Islet of Langerhans (tissue), 1 donor: Measurements from ENCODE around the gene UNC50.
"Not testable (repeated sequence)": the region's sequence is repeated elsewhere in the genome, so short reads cannot be mapped to it uniquely, and the experiment has no call there.

ENCODE experiments used
- FAIRE-seq: peaks from one replicate; lab custom pipeline; 2011; peaks lifted over from hg19 to GRCh38; lab: Jason Lieb, UNC

Gene UNC50

GRCh38 chr2:98576666-98577312 lies 31.6 kb upstream of the UNC50 start:
- no peak for FAIRE-seq

DNA sequence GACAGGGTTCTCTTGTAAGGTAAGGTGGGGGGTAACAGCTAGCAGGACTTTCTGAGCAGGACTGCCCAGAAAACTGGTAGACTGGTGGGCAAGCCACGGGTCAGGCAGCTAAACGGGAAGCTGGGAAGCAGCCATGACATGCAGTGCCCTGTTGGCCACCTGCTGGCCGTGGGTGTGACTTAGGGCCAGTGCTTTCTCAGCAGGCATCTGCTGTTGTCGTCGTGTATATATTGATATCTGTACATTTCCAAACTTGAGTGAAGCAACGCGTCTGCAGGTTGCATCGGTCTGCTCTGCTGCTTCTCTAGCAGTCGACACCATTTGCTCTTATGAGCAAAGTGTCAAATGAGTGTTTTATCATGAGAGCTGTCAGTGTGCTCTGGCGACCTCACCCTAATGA lies 31.1 kb upstream of the UNC50 start:
- no peak for FAIRE-seq

GRCh38 chr2:98578231-98578630 lies 30.2 kb upstream of the UNC50 start:
- no peak for FAIRE-seq

- FAIRE-seq: no peak
Measured at GRCh38 chr2:98579926-98580325, 28.5 kb upstream of the UNC50 start.

GRCh38 chr2:98580656-98581284 lies 27.6 kb upstream of the UNC50 start:
- no peak for FAIRE-seq

DNA sequence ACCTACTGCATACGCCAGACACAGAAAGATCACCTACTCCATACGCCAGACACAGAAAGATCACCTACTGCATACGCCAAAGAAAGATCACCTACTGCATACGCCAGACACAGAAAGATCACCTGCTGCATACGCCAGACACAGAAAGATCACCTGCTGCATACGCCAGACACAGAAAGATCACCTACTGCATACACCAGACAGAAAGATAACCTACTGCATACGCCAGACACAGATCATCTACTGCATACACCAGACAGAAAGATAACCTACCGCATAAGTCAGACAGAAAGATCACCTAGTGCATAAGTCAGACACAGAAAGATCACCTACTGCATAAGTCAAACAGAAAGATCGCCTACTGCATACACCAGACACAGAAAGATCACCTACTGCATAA lies 25.9 kb upstream of the UNC50 start:
- no peak for FAIRE-seq

DNA sequence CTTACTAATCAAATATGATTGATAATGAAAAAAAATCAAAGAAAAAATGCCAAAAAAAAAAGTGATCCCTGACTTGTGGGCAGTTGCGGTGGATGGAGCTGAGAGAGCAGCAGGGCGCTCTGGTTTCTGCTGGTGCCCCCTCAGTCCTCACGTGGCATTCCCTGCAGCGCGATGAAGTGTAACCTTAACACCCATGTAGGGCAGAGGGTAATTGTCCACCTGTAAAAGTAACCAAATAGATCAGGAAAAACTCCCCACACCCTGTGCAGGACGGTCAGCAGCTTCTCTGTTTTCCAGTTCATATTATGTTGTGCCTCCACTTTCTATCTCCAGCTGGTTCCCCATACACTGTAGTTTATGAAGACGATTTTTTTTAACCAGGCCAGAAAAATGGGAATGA lies 25.1 kb upstream of the UNC50 start:
- FAIRE-seq: no peak

- FAIRE-seq: no peak
Measured at GRCh38 chr2:98583816-98584618, 24.4 kb upstream of the UNC50 start.

- FAIRE-seq: no peak
Measured at GRCh38 chr2:98585386-98585785, 23.0 kb upstream of the UNC50 start.

- FAIRE-seq: no peak
Measured at GRCh38 chr2:98586551-98587140, 21.7 kb upstream of the UNC50 start.

- FAIRE-seq: no peak
Measured at GRCh38 chr2:98588880-98589431, 19.4 kb upstream of the UNC50 start.

DNA sequence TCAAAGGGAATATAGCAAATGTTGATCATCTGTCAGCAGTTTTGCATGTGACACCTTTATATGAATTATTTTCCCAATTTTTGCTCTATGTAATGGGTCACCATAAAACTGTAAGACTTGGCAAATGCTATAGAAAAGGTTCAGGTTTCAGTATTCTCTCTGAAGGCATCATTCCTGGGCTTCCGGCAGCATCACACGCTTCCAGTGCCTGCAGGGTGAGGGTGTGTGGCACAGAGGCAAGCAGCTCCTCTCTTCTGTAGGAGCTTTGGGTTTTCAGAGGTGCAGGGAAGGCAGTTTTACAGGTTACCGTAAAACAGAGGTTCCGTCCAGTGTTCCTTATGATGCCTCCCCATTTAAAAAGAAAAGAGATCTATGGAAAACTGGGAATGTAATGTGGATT lies 18.9 kb upstream of the UNC50 start:
- no peak for FAIRE-seq

- no peak for FAIRE-seq
Measured at GRCh38 chr2:98592565-98592964, 15.8 kb upstream of the UNC50 start.

GRCh38 chr2:98594665-98595064 lies 13.7 kb upstream of the UNC50 start:
- not testable (repeated sequence) for FAIRE-seq

DNA sequence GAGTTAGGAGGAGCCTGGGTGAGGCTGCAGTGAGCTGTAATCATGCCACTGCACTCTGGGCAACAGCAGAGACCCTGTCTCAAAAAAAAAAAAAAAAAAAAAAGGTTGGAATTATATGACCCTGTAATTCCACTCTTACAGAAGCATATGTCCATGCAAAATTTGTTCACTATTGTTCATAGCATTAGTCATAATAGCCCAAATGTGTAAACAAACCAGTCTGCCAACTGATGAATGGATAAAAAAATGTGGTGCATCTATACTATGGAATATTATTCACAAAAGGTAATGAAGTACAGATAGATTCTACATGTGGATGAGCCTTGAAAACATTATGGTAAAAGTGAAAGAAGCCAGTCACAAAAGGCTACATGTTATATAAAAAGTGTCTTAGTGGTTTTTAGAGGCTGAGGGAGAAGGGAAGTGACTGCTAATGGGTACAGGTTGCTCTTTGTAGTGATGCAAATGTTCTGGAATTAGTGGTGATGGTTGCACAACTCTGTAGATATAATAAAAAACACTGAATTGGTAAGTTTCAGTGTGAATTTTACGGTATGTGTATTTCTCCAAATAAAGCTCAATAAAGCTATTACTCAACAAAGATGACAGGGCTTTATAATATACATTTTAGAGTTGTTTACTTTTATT lies 9.5 kb upstream of the UNC50 start:
- no peak for FAIRE-seq

GRCh38 chr2:98601532-98602132 lies 6.8 kb upstream of the UNC50 start:
- FAIRE-seq: no peak

DNA sequence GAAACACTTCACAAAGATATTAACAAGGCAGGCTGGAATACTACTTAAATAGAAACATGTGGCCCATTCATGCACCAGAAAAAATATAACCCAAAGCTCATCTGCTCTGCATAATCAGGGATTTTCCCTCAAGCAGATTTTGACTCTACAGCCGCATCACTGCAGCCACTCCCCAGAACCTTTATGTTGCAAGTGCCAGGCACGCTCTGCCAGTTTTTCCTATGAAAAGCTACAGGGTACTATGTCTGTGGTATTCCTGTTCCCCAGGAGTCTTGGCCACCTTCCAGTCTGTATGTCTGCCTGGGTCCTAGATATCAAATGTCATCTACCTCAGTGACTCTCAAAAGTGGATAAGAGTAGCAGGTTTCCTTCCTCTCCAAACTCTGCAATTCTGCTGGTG lies 3.8 kb upstream of the UNC50 start:
- FAIRE-seq: no peak

- no peak for FAIRE-seq
Measured at GRCh38 chr2:98605076-98605475, 3.3 kb upstream of the UNC50 start.

DNA sequence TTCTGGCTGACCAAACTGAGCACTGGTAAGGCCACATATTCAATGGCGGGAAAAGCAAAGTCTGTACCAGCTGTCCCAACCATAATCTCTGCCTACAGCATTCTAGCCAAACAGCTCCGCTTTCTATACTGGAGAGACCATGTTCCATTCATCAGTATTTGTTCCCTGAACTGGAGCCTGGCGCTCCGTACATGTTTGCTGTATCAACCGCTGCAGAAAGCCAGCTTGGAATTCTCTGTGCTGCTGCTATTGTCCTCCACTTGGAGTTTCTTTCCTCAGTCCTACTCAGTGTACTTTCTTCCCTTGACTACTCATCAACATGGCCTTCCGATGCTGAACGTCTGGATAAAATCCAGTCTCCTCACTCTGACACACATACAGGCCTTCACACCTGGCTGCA lies 2.0 kb upstream of the UNC50 start:
- no peak for FAIRE-seq

- no peak for FAIRE-seq
Measured at GRCh38 chr2:98607104-98607503, 1.3 kb upstream of the UNC50 start.

- FAIRE-seq: no peak
Measured at GRCh38 chr2:98607741-98608115, 661 bp upstream of the UNC50 start.
